ENCODE data around the gene ODF2. TPM values are rescaled to one million over a fixed set of nuclear protein-coding genes. Genes with fewer than 3 reads are reported as not detected.

ODF2 gene
- total and polyA plus RNA-seq, 2 donors (not counting 3 experiments of a cell fraction or from before 2014, with no cell fraction given): 16.7 to 49.5 TPM

- Histone ChIP-seq H4K20me1 (replicated peaks; ENCODE audit: control insufficient read depth, extremely low read depth, insufficient read depth, low read length) (peaks cover 3% of the 10 kb centered on the region), H3K27ac (ENCODE audit: insufficient read depth, low read depth, low read length) (no peak overlapping the region), H3K4me1 (ENCODE audit: control insufficient read depth, extremely low read depth, insufficient read depth, low read length) (peaks cover 18% of the 10 kb centered on the region), H3K36me3 (ENCODE audit: control insufficient read depth in 2 of 2, extremely low read depth in 1 of 2, insufficient read depth in 2 of 2, low read length in 2 of 2) (no peaks in the 10 kb centered on the region), H3K9me3 (replicated peaks; ENCODE audit: control insufficient read depth, insufficient read depth, low read length) (no peaks in the 10 kb centered on the region), H3K4me2 (ENCODE audit: insufficient read depth, low read length) (no peak overlapping the region), H2AFZ (ENCODE audit: low read depth, low read length) (no peak overlapping the region), H3K79me2 (ENCODE audit: control insufficient read depth, insufficient read depth, low read length) (peaks cover 14% of the 10 kb centered on the region), H3K9ac (replicated peaks; ENCODE audit: extremely low read depth, insufficient read depth, low read length) (no peak overlapping the region), H3K4me3 (replicated peaks in 1 of 3; ENCODE audit: insufficient read depth in 1 of 3, low read depth in 1 of 3, low read length in 3 of 3) (no peak overlapping the region), H3K27me3 (ENCODE audit: control insufficient read depth in 2 of 2, insufficient read depth in 2 of 2, low read length in 2 of 2) (no peaks in the 10 kb centered on the region), H3K9me1 (replicated peaks; ENCODE audit: control insufficient read depth, extremely low read depth, insufficient read depth, low read length) (no peaks in the 10 kb centered on the region)
- TF ChIP-seq JUN (IDR thresholded peaks at IDR 0.05; ENCODE audit: borderline replicate concordance, insufficient read depth, insufficient read length, low read depth) (no peak), CTCF (IDR thresholded peaks at IDR 0.05; ENCODE audit: extremely low read depth in 1 of 2, insufficient read depth in 1 of 2, low read depth in 1 of 2, low read length in 2 of 2) (no peak), EZH2 (IDR thresholded peaks at IDR 0.05; ENCODE audit: borderline replicate concordance, low read depth, low read length, severe bottlenecking) (no peak), POLR2AphosphoS5 (IDR thresholded peaks at IDR 0.05; ENCODE audit: insufficient read depth, low read depth, low read length) (no peak), MYC (IDR thresholded peaks at IDR 0.05; ENCODE audit: low read depth, low read length) (no peak), FOS (IDR thresholded peaks at IDR 0.05; ENCODE audit: borderline replicate concordance, insufficient read depth, low read length) (no peak)
- ChIA-PET CTCF (no interaction called here), POLR2A (interaction anchor here (0.7 kb wide), 1 partner anchor 11 kb away, joined by 3 read pairs; no protein-coding TSS in a partner anchor)
- no peak for DNase-seq (ENCODE audit: low read depth, low spot score)
- FAIRE-seq: no peak
- dilution Hi-C loops (cut with MboI; ENCODE audit: extremely low pct_ligation_motif_present, low sequenced_read_pairs) (no loop called here), intact Hi-C loops (cut with micrococcal nuclease) (no loop called here)
- no TSS peak for BruUV-seq (replicated peaks)
Measured at GRCh38 chr9:128548876-128549275, 93.1 kb downstream of the ODF2 start.
